Type B pancreatic cell (in vitro differentiated cells): Measurements from ENCODE around the gene MACO1. TPM values are rescaled to one million over a fixed set of nuclear protein-coding genes. Genes with fewer than 3 reads are reported as not detected.
"Not testable (repeated sequence)": the region's sequence is repeated elsewhere in the genome, so short reads cannot be mapped to it uniquely, and the experiment has no call there.

Experiments
- DNase-seq: peaks from one replicate; pipeline ENCODE4 v3.0.0; 2021; ENCODE audit warnings: mixed read lengths; ENCODE audit not compliant: unreplicated experiment; ENCODE audit errors: extremely low spot score
- H3K27ac Mint-ChIP-seq: 2 replicates; pipeline ENCODE4 v1.8.0; 2021; ENCODE audit warnings: mild to moderate bottlenecking, mixed read lengths
- H3K27me3 Mint-ChIP-seq: 2 replicates; pipeline ENCODE4 v1.8.0; 2021; ENCODE audit warnings: mixed read lengths
- H3K36me3 Mint-ChIP-seq: 2 replicates; pipeline ENCODE4 v1.8.0; 2021; ENCODE audit warnings: mixed read lengths
- H3K4me1 Mint-ChIP-seq: one replicate; pipeline ENCODE4 v1.8.0; 2021; ENCODE audit warnings: mixed read lengths; ENCODE audit not compliant: unreplicated experiment
- H3K4me3 Mint-ChIP-seq: 2 replicates; pipeline ENCODE4 v1.8.0; 2021; ENCODE audit warnings: mild to moderate bottlenecking, mixed read lengths
- H3K9me3 Mint-ChIP-seq: 2 replicates; pipeline ENCODE4 v1.8.0; 2021; ENCODE audit warnings: mixed read lengths
- total RNA-seq: library from RNA; stranded (reverse); gene quantifications from 2 replicates; pipeline ENCODE4 v1.2.1, GENCODE V29; 2021; ENCODE audit warnings: low replicate concordance
- TF ChIP-seq, protein P1 (sequence below): fragments of 200-600 bp; sonication (generic); conservative IDR thresholded peaks from 2 replicates; pipeline ENCODE4 v1.5.0; 2021; ENCODE audit warnings: antibody characterized with exemption, mild to moderate bottlenecking

Gene MACO1
- total RNA-seq, 1 donor from 2014 or later, result 22.0 TPM

DNA sequence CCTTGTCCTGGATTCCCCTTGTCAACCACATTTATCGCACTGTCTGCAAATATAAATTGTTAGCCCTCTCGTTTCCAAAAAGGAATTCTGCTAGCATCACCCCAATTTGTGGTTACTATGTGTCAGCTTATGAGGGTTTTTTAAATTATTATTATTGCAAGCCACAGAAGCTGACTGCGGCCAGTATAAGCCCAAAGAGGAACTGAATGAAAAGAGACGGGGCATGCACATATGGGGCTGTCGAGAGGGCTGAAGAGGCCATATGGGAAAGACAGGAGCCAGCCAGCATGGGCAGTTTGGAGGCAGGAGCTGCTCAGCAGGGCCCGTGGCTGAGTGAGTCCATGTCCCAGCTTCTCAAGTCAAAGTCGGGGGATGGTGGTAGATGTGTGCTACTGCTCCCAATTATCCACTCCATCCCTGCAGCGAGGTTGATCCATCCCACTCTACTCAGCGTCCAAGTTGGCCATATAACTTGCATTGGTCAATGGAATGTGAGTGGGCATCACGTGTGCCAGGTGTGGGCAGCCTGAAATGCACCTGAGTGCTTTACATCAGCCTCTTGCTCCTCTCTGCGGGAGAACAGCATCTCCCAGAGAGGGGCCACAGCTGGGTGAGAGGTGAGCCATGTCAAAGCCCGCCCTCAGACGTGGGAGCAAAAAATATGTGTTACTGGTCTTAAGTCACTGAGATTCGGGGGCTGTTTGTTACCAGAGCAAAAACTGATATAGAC, 75.1 kb downstream of the MACO1 start:
- peak overlapping the region; percentile 80 for H3K4me3 Mint-ChIP-seq
- no peak for DNase-seq
- H3K9me3 Mint-ChIP-seq, result no peaks in the 10 kb centered on the region
- TF ChIP-seq, protein P1, sequence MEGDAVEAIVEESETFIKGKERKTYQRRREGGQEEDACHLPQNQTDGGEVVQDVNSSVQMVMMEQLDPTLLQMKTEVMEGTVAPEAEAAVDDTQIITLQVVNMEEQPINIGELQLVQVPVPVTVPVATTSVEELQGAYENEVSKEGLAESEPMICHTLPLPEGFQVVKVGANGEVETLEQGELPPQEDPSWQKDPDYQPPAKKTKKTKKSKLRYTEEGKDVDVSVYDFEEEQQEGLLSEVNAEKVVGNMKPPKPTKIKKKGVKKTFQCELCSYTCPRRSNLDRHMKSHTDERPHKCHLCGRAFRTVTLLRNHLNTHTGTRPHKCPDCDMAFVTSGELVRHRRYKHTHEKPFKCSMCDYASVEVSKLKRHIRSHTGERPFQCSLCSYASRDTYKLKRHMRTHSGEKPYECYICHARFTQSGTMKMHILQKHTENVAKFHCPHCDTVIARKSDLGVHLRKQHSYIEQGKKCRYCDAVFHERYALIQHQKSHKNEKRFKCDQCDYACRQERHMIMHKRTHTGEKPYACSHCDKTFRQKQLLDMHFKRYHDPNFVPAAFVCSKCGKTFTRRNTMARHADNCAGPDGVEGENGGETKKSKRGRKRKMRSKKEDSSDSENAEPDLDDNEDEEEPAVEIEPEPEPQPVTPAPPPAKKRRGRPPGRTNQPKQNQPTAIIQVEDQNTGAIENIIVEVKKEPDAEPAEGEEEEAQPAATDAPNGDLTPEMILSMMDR, result no peak
- H3K4me1 Mint-ChIP-seq, result peaks cover 27% of the 10 kb centered on the region
- H3K27ac Mint-ChIP-seq, result peak overlapping the region; percentile 74
- no peaks in the 10 kb centered on the region for H3K27me3 Mint-ChIP-seq
- peaks cover under 1% of the 10 kb centered on the region for H3K36me3 Mint-ChIP-seq

DNA sequence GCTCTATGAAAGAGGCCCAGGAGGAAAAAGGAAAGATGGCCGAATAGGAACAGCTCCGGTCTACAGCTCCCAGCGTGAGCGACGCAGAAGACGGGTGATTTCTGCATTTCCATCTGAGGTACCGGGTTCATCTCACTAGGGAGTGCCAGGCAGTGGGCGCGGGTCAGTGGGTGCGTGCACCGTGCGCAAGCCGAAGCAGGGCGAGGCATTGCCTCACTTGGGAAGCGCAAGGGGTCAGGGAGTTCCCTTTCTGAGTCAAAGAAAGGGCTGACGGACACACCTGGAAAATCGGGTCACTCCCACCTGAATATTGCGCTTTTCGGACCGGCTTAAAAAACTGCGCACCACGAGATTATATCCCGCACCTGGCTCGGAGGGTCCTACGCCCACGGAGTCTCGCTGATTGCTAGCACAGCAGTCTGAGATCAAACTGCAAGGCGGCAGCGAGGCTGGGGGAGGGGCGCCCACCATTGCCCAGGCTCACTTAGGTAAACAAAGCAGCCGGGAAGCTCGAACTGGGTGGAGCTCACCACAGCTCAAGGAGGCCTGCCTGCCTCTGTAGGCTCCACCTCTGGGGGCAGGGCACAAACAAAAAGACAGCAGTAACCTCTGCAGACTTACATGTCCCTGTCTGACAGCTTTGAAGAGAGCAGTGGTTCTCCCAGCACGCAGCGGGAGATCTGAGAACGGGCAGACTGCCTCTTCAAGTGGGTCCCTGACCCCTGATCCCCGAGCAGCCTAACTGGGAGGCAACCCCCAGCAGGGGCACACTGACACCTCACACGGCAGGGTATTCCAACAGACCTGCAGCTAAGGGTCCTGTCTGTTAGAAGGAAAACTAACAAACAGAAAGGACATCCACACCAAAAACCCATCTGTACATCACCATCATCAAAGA, 76.1 kb downstream of the MACO1 start:
- not testable (repeated sequence) for H3K36me3 Mint-ChIP-seq, H3K27me3 Mint-ChIP-seq, H3K9me3 Mint-ChIP-seq, DNase-seq
- peak overlapping the region; percentile 74 for H3K27ac Mint-ChIP-seq
- peaks cover 22% of the 10 kb centered on the region for H3K4me1 Mint-ChIP-seq
- peak overlapping the region; percentile 80 for H3K4me3 Mint-ChIP-seq

DNA sequence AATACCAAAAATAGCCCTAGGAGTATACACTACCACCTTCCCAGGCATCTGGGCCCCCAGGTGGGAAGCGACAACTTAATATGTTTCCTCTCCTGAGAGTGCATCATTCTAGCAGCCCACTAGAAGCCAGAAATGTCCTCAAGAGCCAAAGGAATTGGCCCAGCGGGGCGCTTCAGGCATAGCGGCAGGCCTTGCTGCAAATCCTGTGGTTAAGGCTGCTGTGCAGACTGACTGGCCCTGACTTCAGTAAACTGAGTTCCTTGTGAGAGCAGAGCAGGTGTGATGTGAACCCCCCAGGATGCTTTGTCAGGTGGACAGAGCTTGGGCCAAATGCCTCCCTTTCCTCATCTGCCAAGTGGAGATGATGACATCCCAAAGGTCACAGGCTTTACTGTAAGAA, 83.0 kb downstream of the MACO1 start:
- Mint-ChIP-seq H3K4me3 (no peak overlapping the region), H3K36me3 (no peaks in the 10 kb centered on the region), H3K9me3 (no peaks in the 10 kb centered on the region), H3K27ac (no peak overlapping the region), H3K4me1 (no peaks in the 10 kb centered on the region), H3K27me3 (peaks cover 5% of the 10 kb centered on the region)
- TF ChIP-seq, protein P1, result no peak
- no peak for DNase-seq

DNA sequence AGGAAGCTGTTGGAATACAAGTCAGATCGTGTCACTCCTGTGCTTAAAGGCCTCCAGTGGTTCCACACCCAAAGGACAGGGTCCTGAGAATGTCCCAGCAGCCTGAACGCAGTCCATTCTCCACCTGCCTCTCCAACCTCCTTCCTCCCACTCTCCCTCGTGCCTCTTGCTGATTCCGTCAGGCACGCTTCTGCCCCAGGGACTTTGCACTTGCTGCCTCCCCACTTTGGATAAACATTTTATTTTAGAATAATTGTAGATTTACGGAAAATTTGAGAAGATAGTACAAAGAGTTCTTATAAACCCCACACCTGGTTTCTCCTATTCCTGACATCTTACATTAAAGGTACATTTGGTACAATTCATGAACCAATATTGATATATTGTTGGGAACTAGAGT, 84.3 kb downstream of the MACO1 start:
- Mint-ChIP-seq H3K4me3 (no peak overlapping the region), H3K36me3 (no peaks in the 10 kb centered on the region), H3K4me1 (no peaks in the 10 kb centered on the region), H3K27ac (no peak overlapping the region), H3K27me3 (peaks cover 5% of the 10 kb centered on the region), H3K9me3 (no peaks in the 10 kb centered on the region)
- TF ChIP-seq, protein P1, result no peak
- no peak for DNase-seq

DNA sequence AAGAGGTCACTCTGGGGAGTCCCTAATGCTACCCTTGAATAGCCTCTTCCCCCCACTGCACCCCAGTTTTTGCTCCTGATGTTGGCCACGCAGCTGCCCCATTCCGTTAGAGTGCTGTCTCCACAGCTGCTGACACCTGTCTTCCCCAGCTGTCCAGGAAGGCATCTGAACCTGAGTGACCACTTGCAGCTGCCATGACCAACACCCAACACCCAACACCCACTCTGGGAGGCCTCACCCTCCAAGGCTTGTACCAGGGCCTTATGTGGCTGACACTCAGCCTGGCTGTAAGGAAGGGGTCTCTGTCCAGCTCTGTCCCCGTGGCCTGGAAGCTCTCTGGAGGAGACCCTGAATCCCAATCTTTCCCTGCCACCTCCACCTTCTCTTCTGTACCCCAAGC, 86.0 kb downstream of the MACO1 start:
- DNase-seq, result no peak
- Mint-ChIP-seq H3K36me3 (no peaks in the 10 kb centered on the region), H3K27ac (no peak overlapping the region), H3K27me3 (peaks cover 5% of the 10 kb centered on the region), H3K4me3 (no peak overlapping the region), H3K9me3 (no peaks in the 10 kb centered on the region), H3K4me1 (peaks cover 3% of the 10 kb centered on the region)
- TF ChIP-seq, protein P1, result no peak
